HG03469 (cell line): ENCODE data around the gene AGRN.
"Not testable (repeated sequence)": the region's sequence is repeated elsewhere in the genome, so short reads cannot be mapped to it uniquely, and the experiment has no call there.

Experiments used
- ATAC-seq: cut with Tn5 transposase; IDR thresholded peaks from one replicate; pipeline ENCODE4 v1.9.1; 2021; ENCODE audit warnings: mild to moderate bottlenecking, moderate library complexity, moderate number of reproducible peaks; ENCODE audit not compliant: unreplicated experiment

AGRN gene

DNA sequence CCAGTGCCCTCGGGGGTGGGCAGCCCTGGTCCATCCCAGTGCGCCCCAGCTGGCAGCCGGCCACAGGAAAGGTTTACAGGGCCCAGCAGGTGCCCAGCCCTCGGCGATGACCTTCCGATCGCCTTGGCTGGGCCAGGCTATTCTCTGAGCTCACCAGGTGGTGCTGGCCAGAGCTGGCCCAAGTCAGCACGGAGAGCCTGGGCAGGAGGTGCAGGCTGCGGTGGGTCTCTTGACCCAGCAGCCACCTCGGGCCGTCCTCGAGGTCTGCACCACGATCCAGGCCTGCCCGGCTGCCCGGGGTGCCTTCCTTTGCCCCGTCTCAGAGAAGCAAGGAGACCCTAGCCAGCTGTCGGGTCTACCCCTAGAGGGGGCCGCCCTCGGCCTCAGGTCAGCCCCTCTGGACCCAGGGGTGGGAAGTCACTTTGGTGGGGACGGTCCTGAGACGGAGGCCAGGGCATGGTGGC, 38.4 kb upstream of the AGRN start:
- ATAC-seq, result no peak

- ATAC-seq, result no peak
Observed at GRCh38 chr1:981955-982558, 37.9 kb upstream of the AGRN start, which contains the start of gene PERM1. Gene PERM1, minus strand, starts transcription at chr1:982093. Its CDS starts 1,064 bp downstream, at chr1:981029.

DNA sequence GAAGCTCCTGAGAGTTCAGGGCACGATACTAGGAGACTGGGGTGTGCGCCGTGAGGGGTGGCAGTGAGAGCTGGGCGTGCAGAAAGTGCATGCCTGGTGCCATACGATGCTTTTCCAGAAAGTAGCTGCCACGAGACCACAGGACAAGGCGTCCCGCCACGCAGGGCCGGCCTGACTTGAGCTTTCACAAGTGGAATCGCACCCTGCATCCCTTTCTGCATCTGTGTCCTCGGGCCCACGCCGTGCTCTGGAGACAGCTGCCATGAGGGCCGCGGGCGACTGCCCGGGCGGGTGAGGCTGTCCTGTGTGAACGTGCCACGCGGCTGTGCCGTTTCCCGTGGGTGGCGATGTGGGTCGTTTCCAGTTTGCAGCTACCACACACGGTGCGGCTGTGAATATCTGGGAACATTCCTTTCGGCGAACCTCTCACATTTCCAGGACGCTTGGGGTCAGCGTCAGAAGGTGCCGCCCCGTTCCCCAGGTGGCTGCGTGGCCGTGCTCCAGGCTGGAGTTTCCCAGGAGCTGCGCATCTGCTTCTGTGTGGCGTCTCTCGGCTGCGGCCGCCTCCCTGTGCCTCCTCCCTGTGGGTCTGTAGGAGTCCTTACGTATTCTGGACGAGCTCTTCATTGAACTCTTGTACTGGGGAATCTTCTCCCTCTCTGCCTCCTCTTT, 37.0 kb upstream of the AGRN start:
- ATAC-seq, result no peak

- no peak for ATAC-seq
Observed at GRCh38 chr1:983798-984475, 36.0 kb upstream of the AGRN start.

DNA sequence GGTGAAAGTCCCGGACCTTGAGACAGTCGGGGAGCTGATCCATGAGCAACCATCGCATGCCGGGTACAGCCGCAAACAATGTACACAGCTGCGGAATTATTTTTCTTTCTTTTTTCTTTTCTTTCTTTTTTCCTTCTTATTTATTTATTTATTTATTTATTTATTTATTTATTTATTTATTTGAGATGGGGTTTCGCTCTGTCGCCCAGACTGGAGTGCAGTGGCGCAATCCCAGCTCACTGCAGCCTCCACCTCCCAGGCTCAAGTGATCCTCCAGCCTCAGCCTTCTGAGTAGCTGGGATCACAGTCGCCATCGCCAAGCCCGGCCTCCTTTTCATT, 35.5 kb upstream of the AGRN start:
- ATAC-seq, result no peak

- ATAC-seq, result no peak
Observed at GRCh38 chr1:985126-985525, 34.8 kb upstream of the AGRN start.

- ATAC-seq, result not testable (repeated sequence)
Observed at GRCh38 chr1:988061-988460, 31.9 kb upstream of the AGRN start.

DNA sequence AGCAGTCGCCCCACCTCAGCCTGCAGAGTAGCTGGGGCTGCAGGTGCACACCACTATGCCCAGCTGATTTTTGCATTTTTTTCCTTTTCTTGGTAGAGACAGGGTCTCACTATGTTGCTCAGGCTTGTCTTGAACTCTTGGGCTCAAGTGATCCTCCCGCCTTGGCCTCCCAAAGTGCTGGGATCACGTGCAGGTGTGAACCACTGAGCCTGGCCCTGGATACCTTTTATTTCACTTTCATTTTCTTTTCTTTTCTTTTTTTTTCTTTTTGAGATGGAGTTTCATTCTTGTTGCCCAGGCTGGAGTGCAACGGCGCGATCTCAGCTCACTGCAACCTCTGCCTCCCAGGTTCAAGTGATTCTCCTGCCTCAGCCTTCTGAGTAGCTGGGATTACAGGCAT, 28.6 kb upstream of the AGRN start:
- not testable (repeated sequence) for ATAC-seq

- ATAC-seq, result no peak
Observed at GRCh38 chr1:991895-992294, 28.0 kb upstream of the AGRN start.

DNA sequence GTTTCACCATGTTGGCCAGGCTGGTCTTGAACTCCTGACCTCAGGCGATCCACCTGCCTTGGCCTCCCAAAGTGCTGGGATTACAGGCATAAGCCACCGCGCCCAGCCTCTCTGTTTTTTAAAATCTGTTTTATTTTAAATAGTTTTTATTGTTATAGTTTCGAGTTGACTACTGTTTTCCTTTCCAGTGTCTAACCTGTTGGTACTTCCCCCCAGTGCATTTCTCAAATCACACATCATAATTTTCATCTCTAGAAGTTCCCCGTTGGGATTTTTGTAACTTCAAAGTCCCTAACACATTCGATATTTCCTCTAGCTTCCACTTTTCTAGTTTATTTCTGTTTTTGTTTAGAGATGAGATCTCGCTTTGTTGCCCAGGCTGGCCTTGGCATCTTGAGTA, 27.6 kb upstream of the AGRN start:
- no peak for ATAC-seq

DNA sequence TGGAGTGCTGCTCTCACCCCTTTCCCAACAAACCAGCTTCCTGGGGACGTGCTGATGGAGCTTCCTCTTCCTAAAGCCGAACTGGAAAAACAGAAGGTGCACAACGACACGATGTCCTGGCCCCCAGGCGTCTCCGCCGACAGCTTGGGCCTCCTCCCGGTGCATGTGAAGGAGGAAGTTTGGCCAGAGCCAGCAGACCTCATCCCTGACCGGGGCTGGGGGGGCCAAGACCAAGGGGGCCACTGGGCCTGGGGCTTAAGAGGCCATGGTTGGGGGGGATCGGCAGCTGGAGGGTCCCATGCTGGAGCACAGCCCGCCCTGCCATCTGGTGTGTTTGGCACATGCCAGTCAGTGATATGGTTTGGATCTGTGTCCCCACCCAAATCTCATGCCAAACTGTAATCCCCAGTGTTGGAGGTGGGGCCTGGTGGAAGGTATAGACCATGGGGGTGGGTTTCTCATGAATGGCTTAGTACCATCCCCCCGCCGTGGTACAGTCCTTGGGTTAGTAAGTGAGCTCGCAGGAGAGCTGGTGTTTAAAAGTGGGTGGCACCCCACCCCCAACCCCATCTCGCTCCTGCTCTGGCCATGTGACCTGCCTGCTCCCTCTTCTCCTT, 26.4 kb upstream of the AGRN start:
- ATAC-seq, result no peak

- ATAC-seq, result not testable (repeated sequence)
Observed at GRCh38 chr1:994546-994945, 25.4 kb upstream of the AGRN start.

GRCh38 chr1:995665-996633, 24.0 kb upstream of the AGRN start:
- ATAC-seq, result no peak

DNA sequence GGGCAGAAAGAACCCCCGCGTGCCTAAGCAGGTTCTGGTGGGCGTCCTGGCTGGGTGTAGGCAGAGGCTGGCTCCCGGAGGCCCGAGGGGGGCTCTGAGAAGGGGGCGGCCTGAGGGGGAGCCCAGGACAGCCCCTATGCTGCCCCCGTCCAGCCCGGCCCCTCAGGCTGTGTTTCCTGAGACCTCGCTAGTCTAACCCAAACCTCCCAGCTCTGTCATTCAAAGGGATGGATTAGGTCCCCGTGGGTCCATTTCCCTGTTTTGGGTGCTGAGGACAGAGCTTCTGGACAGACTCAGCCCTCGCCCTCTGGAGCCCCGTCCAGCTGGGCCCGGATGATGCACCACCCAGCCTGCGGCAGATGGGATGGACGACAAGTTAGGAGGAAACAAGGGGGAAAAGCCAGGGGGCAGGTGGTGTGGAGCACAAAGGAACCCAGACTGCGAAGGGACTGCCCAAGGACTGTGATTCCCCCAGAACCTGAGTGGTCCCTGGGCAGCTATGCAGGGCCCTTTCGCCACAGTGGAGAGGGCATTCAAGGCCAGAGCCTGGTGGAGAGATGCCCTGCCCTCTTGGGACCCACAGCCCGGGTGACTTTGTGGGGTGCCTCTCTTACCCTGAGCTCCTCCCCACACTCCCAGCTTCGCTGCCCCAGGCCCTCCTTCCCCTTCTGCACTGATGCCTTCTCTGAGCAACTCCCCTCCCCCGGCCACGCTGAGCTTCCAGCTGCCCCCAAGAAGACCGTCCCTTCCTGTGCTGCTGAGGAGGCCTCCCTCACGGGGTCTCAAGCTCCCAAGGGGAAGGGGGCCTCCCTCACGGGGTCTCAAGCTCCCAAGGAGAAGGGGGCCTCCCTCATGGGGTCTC, 22.8 kb upstream of the AGRN start:
- ATAC-seq, result no peak

- ATAC-seq, result no peak
Observed at GRCh38 chr1:997713-997992, 22.3 kb upstream of the AGRN start.

DNA sequence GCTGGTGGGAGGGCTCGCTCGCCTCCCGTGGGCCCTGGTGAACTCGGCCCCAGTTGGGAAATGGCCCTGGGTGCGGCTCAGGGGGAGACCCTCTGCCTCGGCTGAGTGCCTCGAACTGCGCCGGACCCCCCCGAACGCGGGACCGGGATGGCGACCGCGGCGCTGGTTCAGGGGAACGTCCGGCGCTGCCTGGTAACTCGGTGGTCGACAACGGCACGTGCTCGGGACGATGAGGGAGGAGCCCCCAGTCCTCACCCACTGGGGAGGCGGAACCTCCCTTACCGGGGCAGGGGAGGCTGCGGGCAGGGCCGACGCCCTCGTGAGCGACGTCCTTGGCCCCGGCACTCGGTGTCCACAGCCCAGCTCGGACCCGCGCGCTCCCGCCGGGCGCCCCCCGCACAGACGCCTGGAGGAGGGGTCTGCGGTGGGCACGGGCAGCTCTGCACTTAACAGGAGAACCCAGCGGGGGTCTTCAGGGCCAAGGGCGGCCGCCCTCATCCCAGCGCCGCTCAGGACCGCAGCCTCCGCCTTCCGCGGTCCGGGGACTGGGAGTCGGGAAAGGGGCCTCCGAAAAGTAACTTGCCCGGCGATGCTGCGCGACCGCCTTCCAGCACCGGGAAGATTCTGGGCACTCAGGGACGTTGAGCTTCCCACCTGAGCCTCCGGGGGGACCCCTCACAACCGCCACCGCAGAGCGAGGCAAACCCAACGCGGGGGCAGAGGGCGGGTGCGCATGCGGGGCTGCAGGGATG, 21.8 kb upstream of the AGRN start:
- no peak for ATAC-seq

- no peak for ATAC-seq
Observed at GRCh38 chr1:998745-998994, 21.2 kb upstream of the AGRN start.

GRCh38 chr1:998995-999724, 20.8 kb upstream of the AGRN start:
- no peak for ATAC-seq
